Keratinocyte (primary cell): ENCODE results near the gene TLR6. TPM values are rescaled to one million over a fixed set of nuclear protein-coding genes. Genes with fewer than 3 reads are reported as not detected.

ENCODE experiments used
- DNase-seq: peaks from one replicate; pipeline ENCODE4 v3.0.0-alpha.2; 2011; ENCODE audit warnings: low read depth, missing footprints, low spot score
- FAIRE-seq: peaks from 2 replicates; lab custom pipeline; 2011; peaks lifted over from hg19 to GRCh38; lab: Jason Lieb, UNC
- H2AFZ ChIP-seq: 2 replicates; pipeline ENCODE4 v1.6.0; 2012; ENCODE audit warnings: low read length, control low read depth, inconsistent platforms; ENCODE audit not compliant: control insufficient read depth
- H3K27ac ChIP-seq: 2 replicates; pipeline ENCODE4 v1.5.1; 2011; ENCODE audit warnings: low read length; ENCODE audit not compliant: control insufficient read depth, insufficient read depth
- H3K27me3 ChIP-seq: 3 replicates; pipeline ENCODE4 v1.6.0; 2011; ENCODE audit warnings: low read length; ENCODE audit not compliant: control insufficient read depth, insufficient read depth; ENCODE audit errors: extremely low read depth
- H3K36me3 ChIP-seq, 2 experiments: 2 replicates in 1 of 2; 3 replicates in 1 of 2; pipeline ENCODE4 v1.5.1; 2011; ENCODE audit warnings: low read length in 2 of 2, mild to moderate bottlenecking in 1 of 2; ENCODE audit not compliant: control insufficient read depth in 2 of 2, insufficient read depth in 2 of 2; ENCODE audit errors: extremely low read depth in 1 of 2
- H3K4me1 ChIP-seq: 3 replicates; pipeline ENCODE4 v1.5.1; 2011; ENCODE audit warnings: low read length; ENCODE audit not compliant: control insufficient read depth, insufficient read depth; ENCODE audit errors: extremely low read depth
- H3K4me2 ChIP-seq: 3 replicates; pipeline ENCODE4 v1.6.0; 2011; ENCODE audit warnings: low read depth, low read length; ENCODE audit not compliant: control insufficient read depth, insufficient read depth; ENCODE audit errors: extremely low read depth
- H3K4me3 ChIP-seq, 3 experiments: fragments of 200-600 bp in 1 of 3; sonication (generic) in 1 of 3; 2 replicates in 2 of 3; 3 replicates in 1 of 3; pipeline ENCODE4 v1.5.1; 2011 to 2016; ENCODE audit warnings: low read length in 3 of 3, mild to moderate bottlenecking in 3 of 3, control low read depth in 2 of 3, inconsistent platforms in 1 of 3, low read depth in 1 of 3, mixed read lengths in 1 of 3, mixed run types in 1 of 3, moderate library complexity in 1 of 3; ENCODE audit not compliant: control insufficient read depth in 2 of 3, insufficient read depth in 2 of 3; ENCODE audit errors: extremely low read depth in 1 of 3
- H3K79me2 ChIP-seq: 2 replicates; pipeline ENCODE4 v1.6.0; 2012; ENCODE audit warnings: low read length; ENCODE audit not compliant: control insufficient read depth, insufficient read depth
- H3K9ac ChIP-seq: 3 replicates; pipeline ENCODE4 v1.6.0; 2011; ENCODE audit warnings: low read length; ENCODE audit not compliant: control insufficient read depth, insufficient read depth; ENCODE audit errors: extremely low read depth
- H3K9me1 ChIP-seq: 3 replicates; pipeline ENCODE4 v1.6.0; 2011; ENCODE audit warnings: low read length; ENCODE audit not compliant: control insufficient read depth, insufficient read depth; ENCODE audit errors: extremely low read depth
- H3K9me3 ChIP-seq: 2 replicates; pipeline ENCODE4 v1.5.1; 2012; ENCODE audit warnings: low read depth, low read length; ENCODE audit not compliant: control insufficient read depth
- H4K20me1 ChIP-seq: 3 replicates; pipeline ENCODE4 v1.6.0; 2011; ENCODE audit warnings: low read length; ENCODE audit not compliant: control insufficient read depth, insufficient read depth; ENCODE audit errors: extremely low read depth
- EZH2 ChIP-seq: IDR thresholded peaks from one replicate; pipeline ENCODE4 v1.6.1; 2012; ENCODE audit warnings: inconsistent platforms, mild to moderate bottlenecking, low read length, moderate library complexity
- dilution Hi-C: fragments of 300-500 bp; cut with MboI; formaldehyde crosslinking; loops from one replicate; pipeline ENCODE4 v1.7.0; 2020; ENCODE audit warnings: low sequenced_read_pairs; ENCODE audit not compliant: extremely low pct_ligation_motif_present
- polyA plus RNA-seq, 5 experiments: library from polyadenylated mRNA; depleted of rRNA in 3 of 5; stranded (reverse) in 3 of 5; stranded (forward) in 1 of 5; unstranded in 1 of 5; fragments of >200 nt; gene quantifications; 1 replicate in 1 of 5; 2 replicates in 3 of 5; 3 replicates in 1 of 5; pipeline versions ENCODE4 v1.2.1 to v1.2.3, GENCODE V29; 2011 to 2012; ENCODE audit warnings: missing spikeins in 2 of 5, low read depth in 1 of 5, low replicate concordance in 1 of 5
- TF ChIP-seq, protein P1 (sequence below), 3 experiments: IDR thresholded peaks in 1 of 3; conservative IDR thresholded peaks in 1 of 3; optimal IDR thresholded peaks in 1 of 3; 2 replicates in 2 of 3; 3 replicates in 1 of 3; pipeline versions ENCODE3 to v1.5.1; 2011; ENCODE audit warnings: low read length in 3 of 3, mild to moderate bottlenecking in 3 of 3, moderate library complexity in 2 of 3, control low read depth in 1 of 3, inconsistent platforms in 1 of 3; ENCODE audit not compliant: insufficient read depth in 2 of 3; ENCODE audit errors: extremely low read depth in 1 of 3

TLR6 gene
- polyA plus RNA-seq, 1 donor (not counting 4 experiments of a cell fraction or from before 2014, with no cell fraction given): 1.3 TPM

DNA sequence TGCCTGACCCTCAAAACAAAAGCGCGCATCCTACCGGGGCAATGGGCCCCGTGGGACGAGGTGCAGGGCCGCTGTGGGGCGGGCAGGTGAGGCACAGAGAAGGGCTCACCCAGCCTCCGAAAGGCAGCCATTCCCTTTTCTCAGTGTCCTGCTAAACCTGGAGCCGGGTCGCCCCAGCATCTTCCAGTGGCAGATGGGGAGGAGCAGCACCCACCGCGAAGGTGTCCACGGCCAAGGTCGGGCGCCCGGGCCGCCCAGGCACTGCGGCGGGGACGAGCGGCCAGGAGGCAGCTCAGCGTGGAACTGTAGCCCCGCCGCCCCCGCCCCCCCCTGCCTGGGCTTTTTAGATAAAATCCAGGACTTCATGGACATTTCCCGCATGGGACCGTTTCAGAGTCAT, 32.9 kb downstream of the TLR6 start:
- no peaks in the 10 kb centered on the region for H3K9me1 ChIP-seq
- no peaks in the 10 kb centered on the region for H3K36me3 ChIP-seq
- no peak overlapping the region for H3K9ac ChIP-seq
- no peaks in the 10 kb centered on the region for H3K9me3 ChIP-seq
- no peaks in the 10 kb centered on the region for H3K79me2 ChIP-seq
- FAIRE-seq (no peak), DNase-seq (no peak)
- no peaks in the 10 kb centered on the region for H4K20me1 ChIP-seq
- H3K27ac ChIP-seq: no peak overlapping the region
- TF ChIP-seq EZH2: no peak
- TF ChIP-seq, protein P1, sequence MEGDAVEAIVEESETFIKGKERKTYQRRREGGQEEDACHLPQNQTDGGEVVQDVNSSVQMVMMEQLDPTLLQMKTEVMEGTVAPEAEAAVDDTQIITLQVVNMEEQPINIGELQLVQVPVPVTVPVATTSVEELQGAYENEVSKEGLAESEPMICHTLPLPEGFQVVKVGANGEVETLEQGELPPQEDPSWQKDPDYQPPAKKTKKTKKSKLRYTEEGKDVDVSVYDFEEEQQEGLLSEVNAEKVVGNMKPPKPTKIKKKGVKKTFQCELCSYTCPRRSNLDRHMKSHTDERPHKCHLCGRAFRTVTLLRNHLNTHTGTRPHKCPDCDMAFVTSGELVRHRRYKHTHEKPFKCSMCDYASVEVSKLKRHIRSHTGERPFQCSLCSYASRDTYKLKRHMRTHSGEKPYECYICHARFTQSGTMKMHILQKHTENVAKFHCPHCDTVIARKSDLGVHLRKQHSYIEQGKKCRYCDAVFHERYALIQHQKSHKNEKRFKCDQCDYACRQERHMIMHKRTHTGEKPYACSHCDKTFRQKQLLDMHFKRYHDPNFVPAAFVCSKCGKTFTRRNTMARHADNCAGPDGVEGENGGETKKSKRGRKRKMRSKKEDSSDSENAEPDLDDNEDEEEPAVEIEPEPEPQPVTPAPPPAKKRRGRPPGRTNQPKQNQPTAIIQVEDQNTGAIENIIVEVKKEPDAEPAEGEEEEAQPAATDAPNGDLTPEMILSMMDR (optimal IDR thresholded peaks at IDR 0.05 in 1 of 3, IDR thresholded peaks at IDR 0.05 in 1 of 3, conservative IDR thresholded peaks at IDR 0.05 in 1 of 3; ENCODE audit: extremely low read depth in 1 of 3, insufficient read depth in 2 of 3, low read length in 3 of 3): no peak
- no peaks in the 10 kb centered on the region for H3K27me3 ChIP-seq
- H3K4me3 ChIP-seq: no peak overlapping the region
- dilution Hi-C loops: no loop called here
- H3K4me2 ChIP-seq: no peak overlapping the region
- H2AFZ ChIP-seq: no peak overlapping the region
- H3K4me1 ChIP-seq: peaks cover 18% of the 10 kb centered on the region

- no peaks in the 10 kb centered on the region for H3K36me3 ChIP-seq
- H3K27ac ChIP-seq: no peak overlapping the region
- no peak for DNase-seq
- dilution Hi-C loops: no loop called here
- peaks cover 26% of the 10 kb centered on the region for H3K4me1 ChIP-seq
- no peaks in the 10 kb centered on the region for H3K9me3 ChIP-seq
- no peak overlapping the region for H3K4me3 ChIP-seq
- H4K20me1 ChIP-seq: no peaks in the 10 kb centered on the region
- no peaks in the 10 kb centered on the region for H3K9me1 ChIP-seq
- H3K79me2 ChIP-seq: no peaks in the 10 kb centered on the region
- no peak overlapping the region for H2AFZ ChIP-seq
- no peak for FAIRE-seq
- no peaks in the 10 kb centered on the region for H3K27me3 ChIP-seq
- TF ChIP-seq, protein P1 (optimal IDR thresholded peaks at IDR 0.05 in 1 of 3, IDR thresholded peaks at IDR 0.05 in 1 of 3, conservative IDR thresholded peaks at IDR 0.05 in 1 of 3; ENCODE audit: extremely low read depth in 1 of 3, insufficient read depth in 2 of 3, low read length in 3 of 3): no peak
- TF ChIP-seq EZH2: no peak
- no peak overlapping the region for H3K9ac ChIP-seq
- no peak overlapping the region for H3K4me2 ChIP-seq
Observed at GRCh38 chr4:38822748-38823303, 33.8 kb downstream of the TLR6 start.
